GM19238 (cell line): ENCODE results near the gene PRKCSH.
"Not testable (repeated sequence)": the region's sequence is repeated elsewhere in the genome, so short reads cannot be mapped to it uniquely, and the experiment has no call there.

ENCODE experiments used
- DNase-seq: peaks from one replicate; pipeline ENCODE4 v3.0.0; 2011; ENCODE audit warnings: low spot score; ENCODE audit not compliant: insufficient read length

The PRKCSH gene

GRCh38 chr19:11448923-11449554 lies 13.6 kb downstream of the PRKCSH start:
- DNase-seq: no peak

DNA sequence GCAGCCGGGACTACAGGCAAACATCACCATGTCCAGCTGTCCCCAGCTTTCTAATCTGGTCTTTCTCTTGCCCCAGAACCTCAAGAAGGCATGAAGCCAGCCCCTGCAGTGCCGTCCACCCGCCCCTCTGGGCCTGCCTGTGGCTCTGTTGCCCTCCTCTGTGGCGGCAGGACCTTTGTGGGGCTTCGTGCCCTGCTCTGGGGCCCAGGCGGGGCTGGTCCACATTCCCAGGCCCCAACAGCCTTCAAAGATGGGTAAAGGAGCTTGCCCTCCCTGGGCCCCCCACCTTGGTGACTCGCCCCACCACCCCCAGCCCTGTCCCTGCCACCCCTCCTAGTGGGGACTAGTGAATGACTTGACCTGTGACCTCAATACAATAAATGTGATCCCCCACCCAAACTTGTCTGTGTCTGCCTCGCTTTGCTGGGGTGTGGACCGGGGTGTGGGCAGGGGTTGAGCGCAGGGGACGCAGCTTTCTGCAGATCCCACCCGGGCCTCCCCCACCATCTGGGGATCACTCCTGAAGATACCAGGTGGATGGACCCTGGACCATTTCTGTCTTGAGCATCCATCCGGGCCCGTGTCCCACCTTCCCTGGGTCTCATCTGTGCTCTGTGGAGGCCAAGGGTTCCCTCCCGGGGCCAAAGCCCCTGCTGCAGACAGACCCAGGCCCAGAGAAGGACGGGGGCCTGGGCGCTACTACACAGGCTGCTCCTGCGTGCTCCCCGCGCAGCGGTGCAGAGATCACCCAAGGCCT lies 15.3 kb downstream of the PRKCSH start:
- no peak for DNase-seq

- no peak for DNase-seq
These were observed 16.0 kb downstream of the PRKCSH start for GRCh38 chr19:11451327-11451870.

- DNase-seq: no peak
These were observed 16.6 kb downstream of the PRKCSH start for GRCh38 chr19:11451871-11452619.

DNA sequence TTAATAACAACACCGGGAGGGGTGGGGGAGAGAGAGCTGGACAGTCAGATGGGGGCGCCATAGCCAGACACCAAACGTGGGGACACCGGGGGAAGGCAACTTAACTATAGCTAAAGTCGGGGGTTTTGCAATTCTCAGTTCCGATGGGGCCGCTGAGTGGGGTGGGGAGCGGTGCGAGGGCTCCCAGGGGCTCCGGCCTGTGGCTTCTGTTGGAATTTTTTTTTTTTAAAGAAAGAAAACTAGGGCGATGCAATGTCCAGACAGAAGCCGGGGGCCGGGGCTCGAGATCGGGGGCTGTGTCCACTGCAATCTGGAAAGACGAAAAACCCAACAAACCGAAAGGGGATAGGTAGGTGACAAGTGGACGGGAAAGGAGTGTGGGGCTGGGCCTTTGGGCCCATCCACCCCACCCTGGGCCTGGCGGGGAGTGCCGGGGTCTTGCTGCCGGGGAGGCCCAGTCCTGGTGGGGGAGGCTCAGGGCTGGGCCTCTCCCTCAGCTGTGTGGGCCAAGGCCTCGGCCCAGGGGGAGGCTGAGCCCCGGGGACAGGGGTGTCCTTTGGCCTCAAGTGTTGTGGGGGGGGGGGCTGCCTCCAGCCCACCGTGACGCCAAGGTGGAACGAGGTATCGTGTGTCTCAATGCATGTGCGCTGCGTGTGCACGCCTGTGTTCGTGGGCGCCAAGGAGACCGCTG lies 17.3 kb downstream of the PRKCSH start:
- no peak for DNase-seq

GRCh38 chr19:11453468-11454341 lies 18.3 kb downstream of the PRKCSH start:
- no peak for DNase-seq

- not testable (repeated sequence) for DNase-seq
These were observed 19.8 kb downstream of the PRKCSH start for GRCh38 chr19:11455233-11455554.

DNA sequence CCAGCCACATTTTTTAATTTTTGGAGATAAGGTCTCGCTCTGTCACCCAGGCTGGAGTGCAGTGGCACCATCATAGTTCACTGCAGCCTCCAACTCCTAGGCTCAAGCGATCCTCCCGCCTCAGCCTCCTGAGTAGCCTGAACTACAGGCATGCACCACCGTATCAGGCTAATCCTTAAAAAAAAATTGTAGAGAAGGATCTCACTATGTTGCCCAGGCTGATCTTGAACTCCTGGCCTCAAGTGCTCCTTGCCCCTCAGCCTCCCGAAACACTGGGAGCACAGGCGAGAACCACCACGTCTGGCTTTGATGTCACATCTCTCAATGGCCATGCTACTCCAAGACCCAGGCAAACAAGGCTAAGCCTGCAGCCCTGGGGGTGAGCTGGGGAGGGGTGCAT lies 21.2 kb downstream of the PRKCSH start:
- no peak for DNase-seq

- no peak for DNase-seq
These were observed 21.7 kb downstream of the PRKCSH start for GRCh38 chr19:11457115-11457514.

GRCh38 chr19:11457831-11458230 lies 22.4 kb downstream of the PRKCSH start:
- no peak for DNase-seq

- no peak for DNase-seq
These were observed 22.9 kb downstream of the PRKCSH start for GRCh38 chr19:11458236-11458900.

GRCh38 chr19:11458912-11459311 lies 23.5 kb downstream of the PRKCSH start:
- DNase-seq: not testable (repeated sequence)

DNA sequence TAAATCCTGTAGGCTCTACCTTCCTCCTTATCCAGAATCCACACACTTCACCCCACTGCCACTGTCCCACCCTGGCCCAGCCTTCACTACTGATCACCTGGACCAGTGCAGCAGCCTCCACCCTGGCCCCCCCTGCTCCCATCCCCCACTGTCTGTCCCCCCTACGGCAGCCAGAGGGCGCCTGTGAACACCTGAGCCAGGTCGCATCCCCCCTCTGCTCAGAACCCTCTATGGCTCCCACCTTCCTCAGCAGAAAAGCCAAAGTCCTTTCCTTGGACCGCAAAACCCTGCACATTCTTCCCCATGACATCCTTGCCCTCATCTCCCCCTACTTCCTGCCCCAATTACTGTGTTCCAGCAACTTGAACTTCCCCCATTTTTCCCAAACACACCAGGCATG lies 24.8 kb downstream of the PRKCSH start:
- DNase-seq: no peak

- no peak for DNase-seq
These were observed 26.0 kb downstream of the PRKCSH start for GRCh38 chr19:11461453-11461852.

DNA sequence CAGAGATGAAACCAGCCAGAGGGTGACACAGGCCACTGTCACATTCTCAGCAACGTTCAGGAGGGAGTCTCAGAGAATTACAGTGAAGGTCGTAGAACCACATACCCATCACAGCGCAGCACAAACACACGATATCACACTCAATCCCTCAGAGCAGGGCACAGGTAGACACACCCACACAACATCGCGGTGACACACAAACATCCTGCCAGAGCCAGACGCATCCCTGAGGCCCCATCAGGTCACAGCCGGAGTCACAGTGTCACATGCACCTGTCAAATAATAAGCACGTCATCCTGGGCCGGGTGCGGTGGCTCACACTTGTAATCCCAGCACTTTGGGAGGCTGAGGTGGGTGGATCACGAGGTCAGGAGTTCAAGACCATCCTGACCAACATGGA lies 28.0 kb downstream of the PRKCSH start:
- DNase-seq: no peak

DNA sequence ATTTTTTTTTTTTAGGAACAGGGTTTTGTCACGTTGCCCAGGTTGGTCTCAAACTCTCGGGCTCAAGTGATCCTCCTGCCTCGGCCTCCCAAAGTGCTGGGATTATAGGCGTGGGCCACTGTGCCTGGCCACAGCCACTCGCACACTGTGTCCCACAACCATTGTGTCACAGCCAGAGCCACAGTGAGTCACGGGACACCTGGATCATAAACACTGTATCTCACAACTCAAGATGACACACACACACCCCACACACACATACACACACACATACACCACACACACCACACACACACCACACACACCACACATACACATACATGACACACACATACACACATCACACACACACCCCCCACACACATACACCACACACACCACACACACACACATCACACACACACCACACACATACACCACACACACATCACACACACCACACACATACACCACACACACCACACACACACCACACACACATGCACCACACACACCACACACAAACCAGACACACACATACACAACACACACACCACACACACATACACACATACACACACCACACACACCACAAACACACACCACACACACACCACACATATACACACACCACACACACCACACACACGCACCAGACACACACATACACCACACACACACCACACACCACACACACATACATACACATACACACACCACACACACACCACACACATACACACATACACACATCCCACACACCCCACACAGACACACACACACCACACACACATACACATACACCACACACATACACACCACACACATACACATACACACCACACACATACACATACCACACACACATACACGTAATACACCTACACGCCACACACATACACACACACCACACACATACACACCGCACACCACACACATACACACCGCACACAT lies 29.2 kb downstream of the PRKCSH start:
- no peak for DNase-seq

DNA sequence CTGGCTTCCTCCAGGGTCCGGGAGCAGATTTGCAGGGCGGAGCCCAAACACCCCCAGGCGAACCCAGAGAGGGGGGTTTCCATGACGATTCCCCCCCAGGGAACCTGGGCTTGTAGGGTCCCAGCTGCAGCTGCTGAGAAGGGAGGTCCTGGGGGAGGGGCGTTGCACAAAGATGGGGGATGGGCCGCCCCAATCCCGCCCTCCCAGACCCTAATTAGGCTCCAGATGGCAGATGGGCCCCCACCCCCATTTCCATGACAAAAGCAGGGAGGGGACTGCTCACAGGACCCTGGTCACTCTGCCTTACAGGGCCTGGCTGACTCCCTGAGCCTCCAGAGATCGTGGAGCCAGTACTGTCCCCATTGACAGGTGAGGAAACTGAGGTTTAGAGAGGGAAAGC lies 30.2 kb downstream of the PRKCSH start:
- no peak for DNase-seq

DNA sequence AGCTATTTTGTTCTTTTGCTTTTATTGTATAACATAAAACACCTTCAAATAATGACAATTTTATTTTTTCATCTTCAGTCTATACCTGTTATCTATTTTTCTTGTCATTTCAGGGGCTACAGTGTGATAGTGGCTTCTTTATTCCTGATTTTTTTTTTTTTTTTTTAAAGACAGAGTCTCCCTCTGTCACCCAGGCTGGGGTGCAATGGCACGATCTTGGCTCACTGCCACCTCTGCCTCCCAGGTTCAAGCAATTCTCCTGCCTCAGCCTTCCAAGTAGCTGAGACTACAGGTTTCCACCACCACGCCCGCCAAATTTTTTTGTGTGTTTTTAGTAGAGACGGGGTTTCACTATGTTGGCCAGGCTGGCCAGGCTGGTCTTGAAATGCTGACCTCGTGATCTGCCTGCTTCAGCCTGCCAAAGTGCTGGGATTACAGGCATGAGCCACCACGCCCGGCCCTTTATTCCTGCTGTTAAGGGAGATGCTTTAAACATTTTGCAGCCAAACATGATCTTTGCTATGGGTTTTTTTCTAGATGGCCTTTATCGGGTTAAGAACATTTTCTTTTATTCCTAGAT lies 32.9 kb downstream of the PRKCSH start:
- not testable (repeated sequence) for DNase-seq

- DNase-seq: no peak
These were observed 38.3 kb downstream of the PRKCSH start for GRCh38 chr19:11473725-11474124.
